AG09319 (cell line): ENCODE results near the gene SHB.

Experiments used
- DNase-seq: peaks from one replicate; pipeline ENCODE4 v3.0.0-alpha.2; 2010; ENCODE audit warnings: low read depth; ENCODE audit errors: extremely low read depth
- TF ChIP-seq, protein P1 (sequence below): IDR thresholded peaks from 2 replicates; pipeline ENCODE4 v1.5.1; 2011; ENCODE audit warnings: low read depth, mild to moderate bottlenecking, inconsistent platforms, low read length, moderate library complexity

The SHB gene

DNA sequence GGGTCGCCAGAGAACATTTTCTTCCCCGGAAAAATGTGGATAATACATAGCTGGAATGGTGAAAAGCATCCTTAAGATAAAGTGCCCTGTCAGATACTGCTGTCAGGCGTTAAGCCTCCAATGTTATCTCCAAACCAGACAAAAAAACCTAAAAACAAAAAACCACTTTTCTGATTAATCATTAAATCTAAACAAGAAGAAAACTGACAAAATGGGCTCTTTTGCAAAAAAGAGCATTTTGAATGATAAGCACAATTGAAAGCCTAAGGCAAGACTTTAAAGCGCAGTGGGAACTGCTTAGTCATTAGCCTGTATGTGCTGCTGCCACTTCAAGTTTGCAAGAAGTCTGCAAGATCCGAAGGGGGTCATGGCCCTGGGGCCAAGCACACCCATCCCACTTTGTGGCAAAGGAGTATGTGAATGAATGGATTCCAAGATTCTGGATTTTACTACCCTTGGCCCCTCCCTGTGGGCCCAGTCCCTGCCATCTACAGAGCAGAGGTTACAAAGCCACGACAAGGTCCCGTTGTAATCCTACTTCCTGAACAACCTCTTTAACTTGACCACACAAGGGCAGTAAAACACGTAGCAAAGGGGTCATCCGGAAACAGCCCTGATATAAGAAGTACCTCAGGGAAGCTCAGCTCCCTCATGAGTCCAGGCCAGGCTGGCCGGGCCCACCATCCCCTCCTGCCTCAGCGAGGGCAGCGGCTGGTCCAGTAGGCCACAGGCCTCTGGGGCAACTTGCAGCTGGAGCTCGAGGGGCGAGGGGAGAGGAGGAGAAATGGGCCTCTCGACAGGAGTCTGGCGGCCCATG, 29.7 kb downstream of the SHB start:
- DNase-seq = no peak

GRCh38 chr9:38038307-38039089, 30.5 kb downstream of the SHB start:
- no peak for DNase-seq
- TF ChIP-seq, protein P1, sequence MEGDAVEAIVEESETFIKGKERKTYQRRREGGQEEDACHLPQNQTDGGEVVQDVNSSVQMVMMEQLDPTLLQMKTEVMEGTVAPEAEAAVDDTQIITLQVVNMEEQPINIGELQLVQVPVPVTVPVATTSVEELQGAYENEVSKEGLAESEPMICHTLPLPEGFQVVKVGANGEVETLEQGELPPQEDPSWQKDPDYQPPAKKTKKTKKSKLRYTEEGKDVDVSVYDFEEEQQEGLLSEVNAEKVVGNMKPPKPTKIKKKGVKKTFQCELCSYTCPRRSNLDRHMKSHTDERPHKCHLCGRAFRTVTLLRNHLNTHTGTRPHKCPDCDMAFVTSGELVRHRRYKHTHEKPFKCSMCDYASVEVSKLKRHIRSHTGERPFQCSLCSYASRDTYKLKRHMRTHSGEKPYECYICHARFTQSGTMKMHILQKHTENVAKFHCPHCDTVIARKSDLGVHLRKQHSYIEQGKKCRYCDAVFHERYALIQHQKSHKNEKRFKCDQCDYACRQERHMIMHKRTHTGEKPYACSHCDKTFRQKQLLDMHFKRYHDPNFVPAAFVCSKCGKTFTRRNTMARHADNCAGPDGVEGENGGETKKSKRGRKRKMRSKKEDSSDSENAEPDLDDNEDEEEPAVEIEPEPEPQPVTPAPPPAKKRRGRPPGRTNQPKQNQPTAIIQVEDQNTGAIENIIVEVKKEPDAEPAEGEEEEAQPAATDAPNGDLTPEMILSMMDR = no peak

More for the DNA sequence above, 29.7 kb downstream of the SHB start:
- TF ChIP-seq, protein P1 = no peak

DNA sequence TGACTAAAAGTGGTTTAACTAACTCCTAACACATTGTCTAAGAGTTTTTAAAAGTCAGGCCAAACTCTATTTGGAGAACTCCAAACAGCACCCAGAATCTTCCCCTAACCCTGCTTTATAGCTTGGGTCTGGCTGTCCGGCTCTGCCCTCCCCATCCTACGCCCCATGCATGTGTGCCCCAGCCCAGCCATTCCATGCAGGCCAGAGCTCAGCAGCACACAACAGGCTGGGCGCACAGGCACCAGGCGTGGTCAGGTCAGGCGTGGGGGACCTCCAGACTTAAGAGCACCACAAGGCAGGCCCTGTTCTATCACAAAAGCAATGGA, 31.1 kb downstream of the SHB start:
- TF ChIP-seq, protein P1 = no peak
- DNase-seq = no peak

GRCh38 chr9:38036359-38037084, 32.5 kb downstream of the SHB start:
- TF ChIP-seq, protein P1 = no peak
- no peak for DNase-seq

- no peak for DNase-seq
- TF ChIP-seq, protein P1 = no peak
These were observed 33.2 kb downstream of the SHB start for GRCh38 chr9:38035873-38036272.

- TF ChIP-seq, protein P1 = no peak
- no peak for DNase-seq
These were observed 35.1 kb downstream of the SHB start for GRCh38 chr9:38033941-38034340.
